ENCODE measurements around the gene CCDC33. TPM values are rescaled to one million over a fixed set of nuclear protein-coding genes. Genes with fewer than 3 reads are reported as not detected.

The CCDC33 gene
- total and polyA plus RNA-seq, 2 experiments from 2014 or later = 2.6 to 2.8 TPM

GRCh38 chr15:74233373-74233772 is 2.8 kb upstream of the CCDC33 start:
- Histone ChIP-seq H4K20me1 (replicated peaks; ENCODE audit: insufficient read depth) (no peaks in the 10 kb centered on the region; the same call in 1 of the 2 replicates), H3K27me3 (ENCODE audit: insufficient read depth) (peaks cover 10% of the 10 kb centered on the region), H2AFZ (no peak overlapping the region), H3K36me3 (ENCODE audit: insufficient read depth) (no peaks in the 10 kb centered on the region), H3K4me3 (no peak overlapping the region), H3K4me1 (ENCODE audit: insufficient read depth) (peaks cover 4% of the 10 kb centered on the region; the same call in 1 of the 2 replicates), H3K9me2 (ENCODE audit: insufficient read depth) (no peaks in the 10 kb centered on the region), H3K27ac (ENCODE audit: low read depth) (no peak overlapping the region), H3K4me2 (no peak overlapping the region), H3K79me2 (replicated peaks; ENCODE audit: insufficient read depth) (no peaks in the 10 kb centered on the region), H3F3A (replicated peaks; ENCODE audit: low read depth) (no peaks in the 10 kb centered on the region)
- DNase-seq (ENCODE audit: low spot score) (no peak), ATAC-seq (no peak)
- Mint-ChIP-seq H3K4me1 (peaks cover 27% of the 10 kb centered on the region), H3K27me3 (ENCODE audit: insufficient read depth, low read depth, poor library complexity) (peaks cover 22% of the 10 kb centered on the region), H3K4me3 (no peak overlapping the region), H3K9me3 (no peaks in the 10 kb centered on the region; the same call in 2 of the 3 replicates), H3K27ac (no peak overlapping the region), H3K36me3 (ENCODE audit: low read depth) (no peaks in the 10 kb centered on the region)
- no peak for TF ChIP-seq JUNB (IDR thresholded peaks at IDR 0.05; ENCODE audit: unreplicated experiment)
- TF ChIP-seq, protein P1, sequence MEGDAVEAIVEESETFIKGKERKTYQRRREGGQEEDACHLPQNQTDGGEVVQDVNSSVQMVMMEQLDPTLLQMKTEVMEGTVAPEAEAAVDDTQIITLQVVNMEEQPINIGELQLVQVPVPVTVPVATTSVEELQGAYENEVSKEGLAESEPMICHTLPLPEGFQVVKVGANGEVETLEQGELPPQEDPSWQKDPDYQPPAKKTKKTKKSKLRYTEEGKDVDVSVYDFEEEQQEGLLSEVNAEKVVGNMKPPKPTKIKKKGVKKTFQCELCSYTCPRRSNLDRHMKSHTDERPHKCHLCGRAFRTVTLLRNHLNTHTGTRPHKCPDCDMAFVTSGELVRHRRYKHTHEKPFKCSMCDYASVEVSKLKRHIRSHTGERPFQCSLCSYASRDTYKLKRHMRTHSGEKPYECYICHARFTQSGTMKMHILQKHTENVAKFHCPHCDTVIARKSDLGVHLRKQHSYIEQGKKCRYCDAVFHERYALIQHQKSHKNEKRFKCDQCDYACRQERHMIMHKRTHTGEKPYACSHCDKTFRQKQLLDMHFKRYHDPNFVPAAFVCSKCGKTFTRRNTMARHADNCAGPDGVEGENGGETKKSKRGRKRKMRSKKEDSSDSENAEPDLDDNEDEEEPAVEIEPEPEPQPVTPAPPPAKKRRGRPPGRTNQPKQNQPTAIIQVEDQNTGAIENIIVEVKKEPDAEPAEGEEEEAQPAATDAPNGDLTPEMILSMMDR (conservative IDR thresholded peaks at IDR 0.05; ENCODE audit: low read depth in 2 of 2) = no peak
- no peak for TF ChIP-seq EZH2 (IDR thresholded peaks at IDR 0.05; ENCODE audit: low read depth, unreplicated experiment)

GRCh38 chr15:74233851-74234597 is 2.1 kb upstream of the CCDC33 start:
- DNase-seq (ENCODE audit: low spot score) = no peak
- H3K36me3 ChIP-seq (ENCODE audit: insufficient read depth) = no peaks in the 10 kb centered on the region
- Mint-ChIP-seq H3K4me1 (peaks cover 29% of the 10 kb centered on the region), H3K36me3 (ENCODE audit: low read depth) (no peaks in the 10 kb centered on the region), H3K4me3 (no peak overlapping the region), H3K9me3 (no peaks in the 10 kb centered on the region; the same call in 2 of the 3 replicates), H3K27me3 (ENCODE audit: insufficient read depth, low read depth, poor library complexity) (peaks cover 20% of the 10 kb centered on the region), H3K27ac (no peak overlapping the region)
- peaks cover 5% of the 10 kb centered on the region for H3K27me3 ChIP-seq (ENCODE audit: insufficient read depth)
- H3K4me2 ChIP-seq = no peak overlapping the region
- H3K4me1 ChIP-seq (ENCODE audit: insufficient read depth) = no peaks in the 10 kb centered on the region
- peak; percentile 11; the same call in 2 of the 3 replicates for ATAC-seq
- H3K4me3 ChIP-seq = no peak overlapping the region
- no peaks in the 10 kb centered on the region for H3K79me2 ChIP-seq (replicated peaks; ENCODE audit: insufficient read depth)
- no peak overlapping the region for H3K27ac ChIP-seq (ENCODE audit: low read depth)
- no peaks in the 10 kb centered on the region; the same call in 1 of the 2 replicates for H4K20me1 ChIP-seq (replicated peaks; ENCODE audit: insufficient read depth)
- H3F3A ChIP-seq (replicated peaks; ENCODE audit: low read depth) = no peaks in the 10 kb centered on the region
- no peak overlapping the region for H2AFZ ChIP-seq
- no peaks in the 10 kb centered on the region for H3K9me2 ChIP-seq (ENCODE audit: insufficient read depth)
- no peak for TF ChIP-seq NANOG (IDR thresholded peaks at IDR 0.05; ENCODE audit: borderline replicate concordance)
- TF ChIP-seq, protein P2, sequence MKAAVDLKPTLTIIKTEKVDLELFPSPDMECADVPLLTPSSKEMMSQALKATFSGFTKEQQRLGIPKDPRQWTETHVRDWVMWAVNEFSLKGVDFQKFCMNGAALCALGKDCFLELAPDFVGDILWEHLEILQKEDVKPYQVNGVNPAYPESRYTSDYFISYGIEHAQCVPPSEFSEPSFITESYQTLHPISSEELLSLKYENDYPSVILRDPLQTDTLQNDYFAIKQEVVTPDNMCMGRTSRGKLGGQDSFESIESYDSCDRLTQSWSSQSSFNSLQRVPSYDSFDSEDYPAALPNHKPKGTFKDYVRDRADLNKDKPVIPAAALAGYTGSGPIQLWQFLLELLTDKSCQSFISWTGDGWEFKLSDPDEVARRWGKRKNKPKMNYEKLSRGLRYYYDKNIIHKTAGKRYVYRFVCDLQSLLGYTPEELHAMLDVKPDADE (IDR thresholded peaks at IDR 0.05) = no peak
- no peak for TF ChIP-seq EZH2 (IDR thresholded peaks at IDR 0.05; ENCODE audit: low read depth, unreplicated experiment)
- no peak for TF ChIP-seq STAT1 (IDR thresholded peaks at IDR 0.05; ENCODE audit: unreplicated experiment)
- no peak for TF ChIP-seq JUNB (IDR thresholded peaks at IDR 0.05; ENCODE audit: unreplicated experiment)
- no peak for TF ChIP-seq ZNF114 (CRISPR knock-in tag; IDR thresholded peaks at IDR 0.05)
- no peak for TF ChIP-seq ZNF331 (CRISPR knock-in tag; IDR thresholded peaks at IDR 0.05; ENCODE audit: low read depth)
- TF ChIP-seq, protein P1 (conservative IDR thresholded peaks at IDR 0.05; ENCODE audit: low read depth in 2 of 2) = no peak
- TF ChIP-seq CREB1 (CRISPR knock-in tag; IDR thresholded peaks at IDR 0.05; ENCODE audit: low read depth) = no peak
- TF ChIP-seq EZH2phosphoT487 (IDR thresholded peaks at IDR 0.05; ENCODE audit: unreplicated experiment) = no peak
- TF ChIP-seq POLR2AphosphoS5 (IDR thresholded peaks at IDR 0.05; ENCODE audit: low read depth) = no peak

Data from GM23338 (cell line).